ENCODE results near the gene GPR15LG.

GPR15LG gene

GRCh38 chr10:84188815-84189214 is 15.2 kb downstream of the GPR15LG start:
- no peak for TF ChIP-seq CTCF (IDR thresholded peaks at IDR 0.05; ENCODE audit: extremely low read depth, missing control alignments)
- no peak for DNase-seq (ENCODE audit: low spot score)

DNA sequence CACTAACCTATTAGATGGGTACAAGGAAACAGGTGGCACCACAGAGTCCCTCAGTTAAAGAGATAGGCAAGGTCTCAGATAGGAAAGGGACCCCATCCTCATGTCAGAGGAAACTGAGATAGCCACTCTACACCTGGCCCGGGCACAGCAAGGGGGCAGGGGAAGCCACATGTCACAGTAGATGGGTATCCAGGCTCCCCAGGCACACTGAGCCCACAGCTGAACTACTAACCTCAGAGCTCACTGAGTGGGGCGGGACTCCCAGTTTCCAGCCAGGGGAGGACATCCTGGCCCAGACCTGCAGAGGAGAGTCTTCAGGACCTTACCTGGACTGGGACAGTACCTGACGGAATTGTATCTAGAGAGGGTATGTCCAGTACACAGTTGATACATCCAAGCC is 17.0 kb downstream of the GPR15LG start:
- DNase-seq (ENCODE audit: low spot score), result no peak
- TF ChIP-seq CTCF (IDR thresholded peaks at IDR 0.05; ENCODE audit: extremely low read depth, missing control alignments), result no peak

DNA sequence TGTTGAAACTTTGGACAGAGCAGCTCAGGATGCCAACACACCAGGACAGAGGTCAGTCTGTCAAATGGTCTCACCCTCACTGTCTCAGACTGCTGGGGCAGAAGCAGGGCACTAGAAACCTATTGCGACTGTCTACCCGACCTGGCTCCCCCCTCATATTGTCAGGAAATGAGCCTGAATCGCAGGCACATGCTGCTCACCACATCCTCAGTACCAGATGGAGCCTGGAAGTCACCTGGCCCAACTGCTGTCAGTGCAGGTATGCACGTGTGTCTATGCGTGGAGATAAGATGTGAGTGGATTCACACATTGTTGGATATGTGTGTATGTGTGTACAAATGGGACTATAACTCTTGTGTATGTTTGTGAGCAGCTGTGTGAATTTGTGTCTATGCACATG is 17.5 kb downstream of the GPR15LG start:
- no peak for DNase-seq (ENCODE audit: low spot score)
- TF ChIP-seq CTCF (IDR thresholded peaks at IDR 0.05; ENCODE audit: extremely low read depth, missing control alignments), result no peak

GRCh38 chr10:84193327-84193726 is 19.7 kb downstream of the GPR15LG start:
- TF ChIP-seq CTCF (IDR thresholded peaks at IDR 0.05; ENCODE audit: extremely low read depth, missing control alignments), result no peak

DNA sequence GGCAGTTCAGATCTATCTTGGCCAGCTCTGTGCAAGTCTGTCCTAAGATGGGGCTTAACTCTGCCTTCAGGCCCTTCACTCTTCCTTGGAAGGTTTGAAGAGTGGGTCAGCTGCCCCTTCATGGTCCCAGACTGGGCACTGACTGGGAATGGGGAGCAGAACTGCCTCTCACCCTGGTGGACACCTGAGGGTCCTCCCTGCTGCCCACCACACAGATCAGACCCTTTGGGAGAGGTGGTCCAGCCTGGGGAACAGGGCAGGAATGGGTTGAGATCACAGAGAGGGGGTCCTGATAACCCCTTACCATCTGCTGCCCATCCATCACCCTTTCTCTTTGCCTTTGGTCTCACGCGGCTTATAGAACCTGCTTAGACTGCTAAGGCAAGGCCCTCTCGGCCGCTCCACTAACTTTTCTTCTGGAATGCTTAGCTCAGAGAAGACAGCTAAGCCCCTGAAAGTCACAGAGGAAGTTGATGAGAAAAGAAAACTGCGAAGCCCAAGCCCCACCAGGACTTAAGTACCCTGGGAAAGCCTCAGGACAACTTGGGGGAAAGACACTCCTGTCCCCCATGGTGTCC is 20.3 kb downstream of the GPR15LG start:
- TF ChIP-seq CTCF (IDR thresholded peaks at IDR 0.05; ENCODE audit: extremely low read depth, missing control alignments), result no peak
- no peak for DNase-seq (ENCODE audit: low spot score)

More at GRCh38 chr10:84193327-84193726, 19.7 kb downstream of the GPR15LG start:
- no peak for DNase-seq (ENCODE audit: low spot score)

- TF ChIP-seq CTCF (IDR thresholded peaks at IDR 0.05; ENCODE audit: extremely low read depth, missing control alignments), result no peak
- DNase-seq (ENCODE audit: low spot score), result peak; percentile 78
Measured at GRCh38 chr10:84194424-84195043, 20.9 kb downstream of the GPR15LG start, which contains the start of gene CDHR1. TSS of gene CDHR1 (plus strand) at chr10:84194537. CDS start at chr10:84194761, 224 bp downstream.

GRCh38 chr10:84195044-84195830 is 21.6 kb downstream of the GPR15LG start:
- no peak for DNase-seq (ENCODE audit: low spot score)
- TF ChIP-seq CTCF (IDR thresholded peaks at IDR 0.05; ENCODE audit: extremely low read depth, missing control alignments), result no peak
